ENCODE data around the gene PLA2G4D.

Gene PLA2G4D

GRCh38 chr15:42094512-42094963 lies at the start of gene PLA2G4D:
TSS of gene PLA2G4D (minus strand) at chr15:42094562. CDS start at chr15:42094459, 103 bp downstream.
- DNase-seq = peak; percentile 50

GRCh38 chr15:42143356-42143755 lies 49.0 kb upstream of the PLA2G4D start:
- no peak for DNase-seq

- DNase-seq = no peak
Measured at GRCh38 chr15:42141795-42142667, 47.7 kb upstream of the PLA2G4D start.

GRCh38 chr15:42141246-42141645 lies 46.9 kb upstream of the PLA2G4D start:
- DNase-seq = no peak

GRCh38 chr15:42140383-42141070 lies 46.2 kb upstream of the PLA2G4D start:
- DNase-seq = no peak

- no peak for DNase-seq
Measured at GRCh38 chr15:42139596-42139995, 45.2 kb upstream of the PLA2G4D start.

GRCh38 chr15:42138968-42139386 lies 44.6 kb upstream of the PLA2G4D start:
- no peak for DNase-seq

GRCh38 chr15:42138411-42138810 lies 44.0 kb upstream of the PLA2G4D start:
- DNase-seq = no peak

- DNase-seq = no peak
Measured at GRCh38 chr15:42137461-42138261, 43.3 kb upstream of the PLA2G4D start.

GRCh38 chr15:42136513-42136912 lies 42.2 kb upstream of the PLA2G4D start:
- no peak for DNase-seq

- DNase-seq = no peak
Measured at GRCh38 chr15:42135351-42135750, 41.0 kb upstream of the PLA2G4D start.

GRCh38 chr15:42134617-42135245 lies 40.4 kb upstream of the PLA2G4D start:
- no peak for DNase-seq

GRCh38 chr15:42133886-42134502 lies 39.6 kb upstream of the PLA2G4D start:
- no peak for DNase-seq

- DNase-seq = no peak
Measured at GRCh38 chr15:42133356-42133755, 39.0 kb upstream of the PLA2G4D start.

- peak; percentile 21 for DNase-seq
Measured at GRCh38 chr15:42131826-42132806, 37.8 kb upstream of the PLA2G4D start.

- DNase-seq = no peak
Measured at GRCh38 chr15:42131006-42131405, 36.6 kb upstream of the PLA2G4D start.

- no peak for DNase-seq
Measured at GRCh38 chr15:42130246-42130986, 36.1 kb upstream of the PLA2G4D start.

- DNase-seq = no peak
Measured at GRCh38 chr15:42129364-42129763, 35.0 kb upstream of the PLA2G4D start.

- DNase-seq = no peak
Measured at GRCh38 chr15:42128476-42128875, 34.1 kb upstream of the PLA2G4D start.

- DNase-seq = no peak
Measured at GRCh38 chr15:42123546-42123945, 29.2 kb upstream of the PLA2G4D start.

All from NCI-H2081 treated with DMSO at 0.1 percent for 48 hours (cell line).